GM19238 (cell line): ENCODE measurements around the gene HECTD4.
"Not testable (repeated sequence)": the region's sequence is repeated elsewhere in the genome, so short reads cannot be mapped to it uniquely, and the experiment has no call there.

ENCODE experiments used
- DNase-seq: peaks from one replicate; pipeline ENCODE4 v3.0.0; 2011; ENCODE audit warnings: low spot score; ENCODE audit not compliant: insufficient read length

HECTD4 gene

DNA sequence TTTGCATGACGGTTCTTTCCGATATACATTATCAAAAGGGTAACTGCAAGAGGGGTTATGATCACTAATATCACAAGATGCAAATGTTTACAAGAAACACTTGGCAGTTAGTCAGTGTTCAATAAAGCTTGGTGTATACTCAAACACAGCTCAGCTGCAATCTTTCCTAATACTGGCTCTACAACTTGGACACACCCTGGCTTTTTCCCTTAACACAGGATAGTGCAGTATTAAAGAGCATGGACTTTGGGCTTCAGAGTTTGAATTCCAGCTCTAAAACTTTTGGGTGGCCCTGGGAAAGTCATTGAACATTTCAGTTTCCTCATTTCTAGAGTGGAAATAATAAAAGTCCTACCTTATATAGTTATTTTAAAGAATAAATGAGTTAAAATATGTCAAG, 107.0 kb downstream of the HECTD4 start:
- no peak for DNase-seq

- no peak for DNase-seq
These were observed 111.6 kb downstream of the HECTD4 start for GRCh38 chr12:112270673-112271072.

DNA sequence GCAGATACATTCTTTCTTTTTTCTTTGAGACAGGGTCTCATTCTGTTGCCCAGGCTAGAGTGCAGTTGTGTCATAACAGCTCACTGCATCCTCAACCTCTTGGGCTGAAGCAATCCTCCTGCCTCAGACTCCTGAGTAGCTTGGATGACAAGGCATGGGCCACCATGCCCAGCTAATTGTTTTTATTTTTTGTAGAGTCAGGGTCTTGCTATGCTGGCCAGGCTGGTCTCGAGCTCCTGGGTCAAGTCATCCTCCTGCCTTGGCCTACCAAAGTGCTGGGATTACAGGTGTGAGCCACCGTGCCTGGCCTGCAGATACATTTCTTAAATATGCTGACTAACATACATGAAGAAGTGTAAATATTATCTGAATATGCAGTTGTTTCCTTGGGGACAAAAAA, 115.8 kb downstream of the HECTD4 start:
- no peak for DNase-seq

DNA sequence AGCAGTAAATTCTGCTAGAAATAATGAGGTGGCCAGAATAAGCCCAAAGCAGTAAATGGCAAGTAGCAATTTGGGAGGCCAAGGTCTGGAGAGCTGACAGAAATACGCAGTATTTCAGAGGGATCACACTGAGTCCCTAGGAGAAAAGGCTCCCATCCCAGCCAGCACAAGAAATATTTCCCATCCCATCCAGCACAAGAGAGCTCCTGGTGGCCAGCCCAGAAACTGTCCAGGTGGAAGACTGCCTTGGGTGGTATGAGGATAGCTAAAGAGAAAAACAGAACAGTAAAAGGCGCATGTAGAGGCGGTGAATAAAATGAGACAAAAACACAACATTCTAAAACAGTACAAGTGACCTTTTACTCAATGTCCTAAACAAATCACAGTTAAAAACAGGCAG, 120.7 kb downstream of the HECTD4 start:
- DNase-seq: no peak

DNA sequence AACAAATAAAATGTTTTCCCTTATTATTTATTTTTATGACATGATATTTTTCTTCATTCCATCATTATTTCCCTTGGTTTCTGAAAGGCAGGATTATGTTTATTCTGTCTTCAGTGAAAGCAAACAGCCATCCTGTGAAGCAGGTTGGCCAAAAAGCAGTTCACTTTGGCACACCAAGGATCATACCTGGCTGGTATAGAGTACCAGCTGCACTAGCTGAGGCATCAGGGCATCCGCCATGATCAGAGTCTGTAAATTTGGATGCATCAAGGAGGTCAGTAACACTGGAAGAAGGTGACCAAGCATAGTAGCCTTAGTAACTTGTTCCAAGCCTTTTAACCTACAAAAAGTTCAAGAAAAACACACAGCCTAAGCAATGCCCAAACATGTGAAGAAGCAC, 123.3 kb downstream of the HECTD4 start:
- no peak for DNase-seq

- no peak for DNase-seq
These were observed 125.5 kb downstream of the HECTD4 start for GRCh38 chr12:112256780-112257179.

DNA sequence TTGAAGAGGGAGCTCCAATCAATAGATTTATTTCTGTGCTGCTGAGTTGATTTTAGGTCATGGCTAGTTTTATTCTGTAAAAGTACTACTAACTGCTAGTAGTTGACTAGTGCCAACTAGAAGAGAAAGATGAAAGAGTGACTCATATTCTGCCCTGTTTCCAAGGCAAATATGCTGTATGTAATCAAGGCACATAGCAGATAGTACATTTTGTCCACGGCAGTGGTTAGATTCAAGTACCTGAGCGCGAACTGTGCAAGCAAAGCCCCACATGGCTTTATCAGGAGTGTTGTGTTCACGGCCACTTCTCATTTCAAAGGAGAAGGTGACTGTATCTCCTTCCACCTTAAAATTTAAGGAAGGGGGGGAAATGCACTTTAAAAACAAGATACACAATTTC, 130.0 kb downstream of the HECTD4 start:
- DNase-seq: no peak

DNA sequence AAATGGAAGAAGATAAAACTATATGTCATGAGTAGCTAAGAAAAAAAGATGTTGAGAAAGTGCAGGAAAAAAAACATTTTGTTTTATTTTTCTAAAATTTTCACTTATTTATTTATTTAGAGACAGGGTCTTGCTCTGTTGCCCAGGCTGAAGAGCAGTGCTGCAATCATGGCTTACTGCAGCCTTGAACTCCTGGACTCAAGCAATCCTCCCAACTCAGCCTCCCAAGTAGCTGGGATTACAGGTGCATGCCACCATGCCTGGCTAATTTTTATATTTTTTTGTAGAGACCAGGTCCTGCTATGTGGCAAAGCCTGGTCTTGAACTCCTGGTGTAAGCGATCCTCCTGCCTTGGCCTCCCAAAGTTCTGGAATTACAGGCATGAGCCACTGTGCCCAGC, 137.3 kb downstream of the HECTD4 start:
- not testable (repeated sequence) for DNase-seq

DNA sequence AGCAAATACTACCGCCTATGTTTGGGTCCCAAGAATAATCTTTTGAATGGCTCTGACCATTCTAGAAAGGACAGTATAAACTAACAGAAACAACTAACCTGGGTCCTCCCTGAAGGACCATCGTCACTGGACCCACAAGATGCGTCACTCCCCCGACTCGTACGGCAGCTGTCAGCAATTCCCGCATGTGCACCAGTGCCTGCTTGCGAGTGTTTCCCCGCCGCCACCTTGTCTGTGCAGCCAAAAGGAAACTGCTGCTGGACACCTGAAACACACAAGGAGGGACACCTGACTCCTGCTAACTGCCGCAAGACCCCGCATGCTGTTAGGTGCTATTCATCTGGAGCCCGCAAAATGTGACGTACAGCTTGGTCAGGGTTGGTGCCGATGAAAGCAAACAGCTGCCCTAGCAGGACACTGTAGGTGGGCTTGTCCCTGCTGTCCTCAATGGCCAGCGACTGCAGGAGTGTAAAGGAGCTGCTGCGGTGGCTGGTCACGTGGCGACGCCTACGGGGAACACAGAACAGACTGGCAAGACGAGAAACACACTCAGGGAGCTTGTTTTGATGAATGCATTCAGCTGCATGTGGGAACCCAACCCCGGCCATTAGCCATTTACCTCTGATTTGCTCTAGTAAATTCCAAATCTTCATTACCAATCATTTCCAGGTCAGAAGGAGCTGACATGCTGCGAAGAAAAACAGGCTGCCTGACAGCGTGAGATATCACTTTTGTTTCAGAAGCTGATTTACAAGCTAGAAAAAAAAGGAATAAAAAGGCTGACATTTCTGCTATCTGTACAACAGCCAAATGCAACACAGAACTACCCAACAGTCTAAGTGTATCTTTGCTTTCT, 138.7 kb downstream of the HECTD4 start:
- no peak for DNase-seq

DNA sequence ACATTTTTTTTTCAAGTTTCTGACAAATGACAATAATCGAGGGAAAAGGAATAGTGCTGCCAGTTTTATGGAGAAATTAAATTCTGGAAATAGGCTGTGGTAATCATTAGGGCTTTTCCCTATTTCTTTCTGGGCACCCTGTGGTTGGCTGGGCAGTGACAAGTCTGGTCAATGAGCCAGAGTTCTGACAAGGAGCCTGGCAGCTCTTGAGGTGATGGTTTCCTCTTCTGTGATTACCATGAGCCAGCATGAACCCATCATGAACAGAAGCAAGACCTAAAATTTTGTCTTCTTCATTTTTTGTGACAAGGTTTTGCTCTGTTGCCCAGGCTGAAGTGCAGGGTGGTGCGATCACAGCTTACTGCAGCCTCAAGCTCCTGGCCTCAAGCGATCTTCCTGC, 141.1 kb downstream of the HECTD4 start:
- DNase-seq: no peak

- DNase-seq: peak; percentile 28
These were observed 142.3 kb downstream of the HECTD4 start for GRCh38 chr12:112239881-112240280.

GRCh38 chr12:112239020-112239419, 143.2 kb downstream of the HECTD4 start:
- no peak for DNase-seq

DNA sequence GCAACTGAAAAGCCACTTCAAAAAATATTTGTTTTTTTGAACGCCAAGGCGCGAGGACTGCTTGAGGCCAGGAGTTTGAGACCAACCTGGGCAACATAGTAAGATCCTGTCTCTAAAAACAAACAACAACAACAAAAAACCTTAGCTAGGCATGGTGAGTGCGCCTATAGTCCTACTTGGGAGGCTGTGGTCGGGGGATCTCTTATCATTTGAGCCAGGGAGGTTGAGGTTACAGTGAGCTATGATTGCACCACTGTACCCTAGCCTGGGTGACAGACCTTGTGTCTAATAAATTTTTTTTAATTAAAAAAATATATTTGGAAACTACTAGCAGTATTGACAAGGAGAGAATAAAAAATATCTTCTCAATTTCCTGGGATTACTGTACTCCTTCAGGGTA, 143.8 kb downstream of the HECTD4 start:
- no peak for DNase-seq

GRCh38 chr12:112236786-112237185, 145.4 kb downstream of the HECTD4 start:
- no peak for DNase-seq

DNA sequence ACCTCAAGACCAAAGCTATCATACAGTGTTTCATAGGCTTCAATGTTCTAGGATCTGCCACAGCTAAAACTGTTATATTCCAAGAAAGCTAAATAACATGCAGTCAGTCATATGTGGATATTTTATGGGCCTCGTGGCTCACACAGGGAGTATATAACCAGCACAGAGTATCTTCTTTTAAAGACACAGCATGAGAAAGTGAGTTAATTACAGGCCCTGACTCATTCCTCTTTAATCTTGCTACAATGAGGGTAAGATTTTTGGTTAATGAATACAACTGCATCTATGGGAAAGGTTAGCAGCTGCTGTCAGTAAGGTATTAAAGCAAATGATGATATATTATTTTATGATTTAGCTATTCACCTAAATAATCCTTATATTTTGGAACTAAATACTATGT, 145.8 kb downstream of the HECTD4 start:
- DNase-seq: no peak

- DNase-seq: no peak
These were observed 147.9 kb downstream of the HECTD4 start for GRCh38 chr12:112234303-112234702.

GRCh38 chr12:112233242-112233641, 149.0 kb downstream of the HECTD4 start:
- DNase-seq: no peak

GRCh38 chr12:112230136-112230535, 152.1 kb downstream of the HECTD4 start:
- no peak for DNase-seq

GRCh38 chr12:112226768-112227167, 155.5 kb downstream of the HECTD4 start:
- DNase-seq: no peak

DNA sequence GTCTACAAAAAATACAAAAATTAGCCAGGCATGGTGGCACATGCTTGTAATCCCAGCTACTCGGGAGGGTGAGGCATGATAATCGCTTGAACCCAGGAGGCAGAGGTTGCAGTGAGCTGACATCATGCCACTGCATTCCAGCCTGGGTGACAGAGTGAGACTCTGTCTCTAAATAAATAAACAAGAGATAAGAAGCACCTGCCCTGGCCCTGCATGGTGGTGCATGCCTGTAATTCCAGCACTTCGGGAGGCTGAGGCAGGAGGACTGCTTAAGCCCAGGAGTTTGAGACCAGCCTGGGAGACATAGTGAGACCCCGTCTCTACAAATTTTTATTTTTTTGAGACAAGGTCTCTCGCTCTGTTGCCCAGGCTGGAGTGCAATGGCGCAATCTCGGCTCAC, 161.6 kb downstream of the HECTD4 start:
- not testable (repeated sequence) for DNase-seq

DNA sequence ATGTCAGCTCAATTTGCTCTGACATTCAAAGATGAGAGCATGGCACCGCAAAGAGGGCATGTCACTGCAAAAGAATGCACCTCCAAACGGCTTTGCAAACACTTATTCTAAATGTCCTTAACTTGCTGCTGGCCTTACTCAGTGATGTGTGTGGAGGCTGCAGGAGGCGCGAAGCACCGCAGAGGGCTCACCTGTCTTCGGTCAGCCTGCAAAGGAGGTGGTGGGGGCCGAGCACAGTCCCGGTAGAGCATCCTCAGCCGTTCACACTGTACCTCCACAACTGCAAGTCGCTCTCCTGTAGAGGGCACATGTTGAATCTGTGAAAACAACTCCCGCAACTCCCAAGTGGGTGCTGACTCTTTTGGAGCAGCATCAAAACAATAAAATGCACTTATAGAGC, 163.0 kb downstream of the HECTD4 start:
- DNase-seq: no peak

DNA sequence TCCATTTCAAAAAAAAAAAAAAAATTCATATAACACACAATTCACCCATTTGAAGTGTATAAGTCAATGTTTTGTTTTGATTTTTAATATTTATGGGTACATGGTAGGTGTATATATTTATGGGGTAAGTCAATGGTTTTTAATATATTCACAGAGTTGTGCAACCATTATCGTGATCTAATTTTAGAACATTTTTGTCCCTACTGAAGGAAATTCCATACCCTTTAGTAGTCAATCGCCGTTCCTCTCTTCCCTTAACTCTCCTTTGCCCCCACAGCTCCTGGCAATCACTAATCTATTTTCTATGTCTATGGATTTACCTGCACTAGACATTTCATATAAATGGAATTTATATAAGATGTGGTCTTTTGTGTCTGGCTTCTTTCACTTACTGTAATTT, 164.1 kb downstream of the HECTD4 start:
- no peak for DNase-seq

DNA sequence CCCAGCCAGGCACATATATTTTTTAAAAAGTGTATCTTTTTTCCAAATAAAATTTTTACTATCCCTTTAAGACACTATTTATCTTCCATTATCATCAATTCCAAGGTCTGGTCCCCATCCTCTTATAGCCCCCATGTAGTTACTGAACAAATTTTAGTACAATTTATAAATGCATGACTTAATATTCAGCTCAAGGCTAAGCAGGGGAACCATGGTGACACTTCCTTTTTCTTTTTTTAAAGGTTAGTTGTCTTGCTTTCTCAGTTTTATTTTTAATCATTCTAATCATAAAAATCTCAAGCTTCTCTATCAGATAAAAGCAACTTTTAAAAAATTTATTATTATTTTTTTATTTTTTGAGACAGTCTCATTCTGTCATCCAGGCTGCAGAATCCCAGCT, 164.6 kb downstream of the HECTD4 start:
- no peak for DNase-seq

DNA sequence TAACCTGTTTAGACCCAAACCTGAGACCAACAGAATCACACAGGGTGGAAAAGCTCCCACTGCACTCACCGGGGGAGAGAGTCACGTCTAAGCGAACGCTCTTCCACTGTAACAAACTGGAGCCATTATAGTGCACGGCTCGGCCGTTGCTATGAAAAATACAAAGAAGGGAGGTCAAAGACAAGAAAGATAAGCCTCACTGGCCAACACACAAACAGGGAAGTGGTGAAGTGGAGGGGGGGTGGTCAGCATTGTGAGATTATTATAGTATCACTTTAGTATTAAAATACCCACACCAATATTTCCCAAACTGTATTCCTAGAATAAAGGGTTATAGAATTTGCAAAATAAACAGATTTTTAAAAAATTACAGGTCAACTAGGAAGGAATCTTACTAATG, 166.0 kb downstream of the HECTD4 start:
- no peak for DNase-seq
